ENCODE measurements around the gene GMDS. TPM values are rescaled to one million over a fixed set of nuclear protein-coding genes. Genes with fewer than 3 reads are reported as not detected.

The GMDS gene
- total and polyA plus RNA-seq, 2 experiments from 2014 or later = 30.1 to 36.5 TPM

- TF ChIP-seq CTCF (conservative IDR thresholded peaks at IDR 0.05; ENCODE audit: low read depth in 2 of 2) (no peak), ETS1 (IDR thresholded peaks at IDR 0.05) (no peak), CREB1 (CRISPR knock-in tag; IDR thresholded peaks at IDR 0.05; ENCODE audit: low read depth) (no peak), STAT1 (IDR thresholded peaks at IDR 0.05; ENCODE audit: unreplicated experiment) (no peak)
Measured at GRCh38 chr6:2061880-2062279, 183.5 kb downstream of the GMDS start (continued).

- Mint-ChIP-seq H3K36me3 (ENCODE audit: low read depth) (peaks cover 7% of the 10 kb centered on the region; the same call in 1 of the 3 replicates), H3K27ac (no peak overlapping the region)
- no peak for TF ChIP-seq CTCF (conservative IDR thresholded peaks at IDR 0.05; ENCODE audit: low read depth in 2 of 2)
- no peak for TF ChIP-seq ETS1 (IDR thresholded peaks at IDR 0.05)
- no peak for TF ChIP-seq STAT1 (IDR thresholded peaks at IDR 0.05; ENCODE audit: unreplicated experiment)
- TF ChIP-seq EZH2 (IDR thresholded peaks at IDR 0.05; ENCODE audit: low read depth, unreplicated experiment) = no peak
- no peak for TF ChIP-seq POLR2AphosphoS5 (IDR thresholded peaks at IDR 0.05; ENCODE audit: low read depth)
- TF ChIP-seq ZNF462 (CRISPR knock-in tag; IDR thresholded peaks at IDR 0.05) = no peak
- no peak for TF ChIP-seq REST (IDR thresholded peaks at IDR 0.05; ENCODE audit: unreplicated experiment)
Measured at GRCh38 chr6:2055911-2056310, 189.5 kb downstream of the GMDS start.

More at GRCh38 chr6:2055911-2056310, 189.5 kb downstream of the GMDS start:
- no peaks in the 10 kb centered on the region for H3K79me2 ChIP-seq (replicated peaks; ENCODE audit: insufficient read depth)
- H3K4me3 ChIP-seq = no peak overlapping the region
- no peaks in the 10 kb centered on the region for H3K4me1 ChIP-seq (ENCODE audit: insufficient read depth)
- no peak for DNase-seq (ENCODE audit: low spot score)
- no peak overlapping the region for H3K27ac ChIP-seq (ENCODE audit: low read depth)
- H3K4me3 Mint-ChIP-seq = no peak overlapping the region
- H4K20me1 ChIP-seq (replicated peaks; ENCODE audit: insufficient read depth) = no peaks in the 10 kb centered on the region
- no peaks in the 10 kb centered on the region; the same call in 2 of the 3 replicates for H3K9me3 Mint-ChIP-seq
- H3K4me2 ChIP-seq = no peak overlapping the region
- H3K4me1 Mint-ChIP-seq = no peaks in the 10 kb centered on the region
- no peaks in the 10 kb centered on the region for H3K27me3 ChIP-seq (ENCODE audit: insufficient read depth)
- H2AFZ ChIP-seq = no peak overlapping the region
- no peaks in the 10 kb centered on the region for H3K36me3 ChIP-seq (ENCODE audit: insufficient read depth)
- no peaks in the 10 kb centered on the region for H3F3A ChIP-seq (replicated peaks; ENCODE audit: low read depth)
- H3K9me2 ChIP-seq (ENCODE audit: insufficient read depth) = no peaks in the 10 kb centered on the region
- ATAC-seq = no peak
- peaks cover 4% of the 10 kb centered on the region for H3K27me3 Mint-ChIP-seq (ENCODE audit: insufficient read depth, low read depth, poor library complexity)
